RWPE2 (cell line): ENCODE results near the gene FRAS1.
A peak's percentile ranks its signal among the peaks of the same experiment; 100 is the strongest.
"Not testable (repeated sequence)": the region's sequence is repeated elsewhere in the genome, so short reads cannot be mapped to it uniquely, and the experiment has no call there.

Source experiments
- ATAC-seq: fragments of 200-7000 bp; cut with Tn5 transposase; 3 replicates; pipeline ENCODE4 v1.9.1; 2021; ENCODE audit warnings: low read depth
- DNase-seq: peaks from one replicate; pipeline ENCODE4 v3.0.0-alpha.2; 2020; ENCODE audit warnings: low spot score
- H3K27ac ChIP-seq: fragments of 450-650 bp; 2 replicates; pipeline ENCODE4 v1.5.1; 2017; ENCODE audit warnings: mild to moderate bottlenecking; ENCODE audit not compliant: poor library complexity, severe bottlenecking
- H3K27me3 ChIP-seq: fragments of 250-450 bp; sonication (Bioruptor Pico); 2 replicates; pipeline ENCODE4 v1.5.1; 2021; ENCODE audit warnings: mild to moderate bottlenecking, moderate library complexity; ENCODE audit not compliant: insufficient read depth, poor library complexity, severe bottlenecking
- H3K36me3 ChIP-seq: fragments of 250-450 bp; sonication (Bioruptor Pico); 2 replicates; pipeline ENCODE4 v1.5.1; 2020; ENCODE audit warnings: low read depth, mild to moderate bottlenecking, moderate library complexity
- H3K4me1 ChIP-seq: fragments of 250-450 bp; sonication (Bioruptor Pico); 2 replicates; pipeline ENCODE4 v1.5.1; 2021; ENCODE audit warnings: mild to moderate bottlenecking, moderate library complexity; ENCODE audit not compliant: insufficient read depth, poor library complexity, severe bottlenecking
- H3K4me3 ChIP-seq: fragments of 250-450 bp; sonication (Bioruptor Pico); 2 replicates; pipeline ENCODE4 v1.5.1; 2021; ENCODE audit warnings: mild to moderate bottlenecking, moderate library complexity; ENCODE audit not compliant: severe bottlenecking
- H3K9me3 ChIP-seq: fragments of 250-450 bp; sonication (Bioruptor Pico); 2 replicates; pipeline ENCODE4 v1.5.1; 2021; ENCODE audit warnings: mild to moderate bottlenecking, moderate library complexity; ENCODE audit not compliant: severe bottlenecking
- CTCF ChIP-seq: fragments of 450-650 bp; IDR thresholded peaks from one replicate; pipeline ENCODE4 v1.5.1; 2017; ENCODE audit warnings: mild to moderate bottlenecking, moderate library complexity; ENCODE audit not compliant: poor library complexity, severe bottlenecking

The FRAS1 gene

DNA sequence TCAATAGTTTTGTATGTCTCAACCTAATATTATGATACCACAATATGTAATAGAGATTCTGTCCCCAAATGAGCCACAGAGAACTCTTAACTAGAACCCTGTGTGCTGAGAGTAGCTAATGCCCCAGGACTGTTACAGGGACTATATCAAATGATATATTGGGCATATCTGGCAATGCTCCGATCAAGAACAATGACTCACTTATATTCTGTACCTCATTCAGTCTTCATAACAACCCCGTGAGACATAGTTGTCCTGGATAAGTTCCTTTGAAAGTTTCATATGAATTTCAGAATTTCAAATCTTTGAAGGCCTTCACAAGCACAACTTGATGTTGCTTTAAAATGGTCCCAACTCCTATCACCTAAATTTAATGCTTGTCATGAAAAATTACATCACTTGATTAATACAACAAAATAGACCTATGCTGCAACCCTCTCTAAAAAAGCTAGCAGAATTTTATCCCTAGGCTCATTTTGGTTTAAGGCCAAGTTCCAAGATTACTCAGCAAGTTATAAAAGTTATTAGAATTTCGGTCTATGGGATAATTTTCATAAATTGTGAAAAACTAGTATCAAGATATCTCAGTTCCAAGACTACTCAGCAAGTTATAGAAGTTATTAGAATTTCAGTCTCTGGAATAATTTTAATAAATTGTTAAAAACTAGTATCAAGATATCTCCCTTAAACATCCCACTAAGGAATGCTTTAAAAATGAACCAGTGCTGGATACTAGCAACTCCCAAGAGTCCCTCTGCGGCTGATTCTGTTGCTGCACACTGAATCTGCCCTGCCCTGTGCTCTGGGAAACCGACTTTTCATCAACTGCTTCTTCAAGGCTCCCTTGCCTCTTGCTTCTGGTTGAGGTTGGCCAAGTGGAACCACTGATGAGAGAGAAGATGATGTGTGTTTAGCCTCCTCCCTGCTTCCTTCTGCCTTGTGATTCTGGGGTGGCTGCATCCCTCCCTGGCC, 488.4 kb downstream of the FRAS1 start:
- Histone ChIP-seq H3K9me3 (no peaks in the 10 kb centered on the region), H3K27ac (peak overlapping the region; percentile 46), H3K27me3 (no peaks in the 10 kb centered on the region), H3K4me3 (no peak overlapping the region), H3K4me1 (peaks cover 38% of the 10 kb centered on the region), H3K36me3 (no peaks in the 10 kb centered on the region)
- ATAC-seq (peak; percentile 74), DNase-seq (no peak)
- TF ChIP-seq CTCF: no peak

GRCh38 chr4:78547899-78548298, 490.8 kb downstream of the FRAS1 start:
- not testable (repeated sequence) for H3K27ac ChIP-seq, DNase-seq

GRCh38 chr4:78548889-78549288, 491.8 kb downstream of the FRAS1 start:
- H3K27ac ChIP-seq, H3K4me3 ChIP-seq, H3K27me3 ChIP-seq, DNase-seq, H3K9me3 ChIP-seq, ATAC-seq: not testable (repeated sequence)
- peaks cover 42% of the 10 kb centered on the region for H3K4me1 ChIP-seq
- H3K36me3 ChIP-seq: peaks cover 14% of the 10 kb centered on the region

More at GRCh38 chr4:78547899-78548298, 490.8 kb downstream of the FRAS1 start:
- H3K4me1 ChIP-seq: peaks cover 39% of the 10 kb centered on the region
- not testable (repeated sequence) for ATAC-seq, H3K9me3 ChIP-seq, H3K4me3 ChIP-seq, H3K27me3 ChIP-seq, H3K36me3 ChIP-seq

- Histone ChIP-seq H3K27me3 (no peaks in the 10 kb centered on the region), H3K36me3 (peaks cover 42% of the 10 kb centered on the region), H3K9me3 (no peaks in the 10 kb centered on the region), H3K27ac (peak within 1 kb of the TSS; percentile 99), H3K4me1 (peaks cover 32% of the 10 kb centered on the region), H3K4me3 (peak within 1 kb of the TSS; percentile 87)
- peak; percentile 77 for DNase-seq
- no peak for TF ChIP-seq CTCF
- ATAC-seq: peak; percentile 80
Observed at GRCh38 chr4:78551420-78552351, 494.6 kb downstream of the FRAS1 start, which contains the start of gene ANXA3. ANXA3 (plus strand) TSS chr4:78551770; CDS start chr4:78554474, 2,704 bp downstream.

DNA sequence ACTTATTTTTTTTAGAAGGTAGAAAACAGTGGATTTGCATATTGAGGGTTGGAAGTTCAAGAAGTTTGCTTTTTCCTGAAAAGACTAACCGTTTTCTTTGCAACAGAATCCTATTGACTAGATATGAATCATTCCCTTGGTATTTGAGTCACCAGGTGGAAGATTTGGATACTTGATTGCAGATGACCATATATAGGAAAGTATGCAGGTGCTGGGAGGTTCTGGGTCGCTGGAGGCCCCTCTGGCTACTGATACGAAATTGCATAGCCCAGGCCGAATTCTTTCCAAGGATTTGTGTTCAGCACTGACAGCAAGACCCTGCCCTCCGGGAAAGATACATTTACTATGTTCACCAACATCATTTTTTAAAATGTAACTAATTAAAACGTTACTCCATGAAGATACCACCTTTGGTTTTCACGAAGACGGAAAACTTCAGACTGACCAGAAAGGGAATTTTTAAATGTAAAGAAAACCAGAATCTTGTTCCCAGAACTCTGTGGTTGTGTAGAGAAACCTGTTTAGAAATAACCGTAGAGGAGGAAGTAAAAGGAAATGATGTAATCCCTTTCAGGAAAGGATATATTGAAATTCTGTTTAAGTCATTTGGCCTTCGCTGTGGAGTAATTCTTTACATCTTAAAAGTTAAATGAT, 495.4 kb downstream of the FRAS1 start:
- Histone ChIP-seq H3K9me3 (no peaks in the 10 kb centered on the region), H3K4me1 (peaks cover 40% of the 10 kb centered on the region), H3K4me3 (peak overlapping the region; percentile 87), H3K27me3 (no peaks in the 10 kb centered on the region), H3K27ac (peak overlapping the region; percentile 99), H3K36me3 (peaks cover 50% of the 10 kb centered on the region)
- DNase-seq: peak; percentile 76
- ATAC-seq: peak; percentile 75
- TF ChIP-seq CTCF: no peak
